Osteocyte (in vitro differentiated cells): ENCODE data around the gene ARMC5. TPM values are rescaled to one million over a fixed set of nuclear protein-coding genes. Genes with fewer than 3 reads are reported as not detected.

ENCODE experiments used
- DNase-seq: peaks from one replicate; pipeline ENCODE4 v3.0.0; 2021; ENCODE audit warnings: mixed read lengths; ENCODE audit not compliant: unreplicated experiment; ENCODE audit errors: extremely low spot score
- H3K27ac Mint-ChIP-seq: one replicate; pipeline ENCODE4 v1.8.0; 2021; ENCODE audit warnings: mild to moderate bottlenecking, mixed read lengths; ENCODE audit not compliant: unreplicated experiment
- H3K27me3 Mint-ChIP-seq: one replicate; pipeline ENCODE4 v1.8.0; 2021; ENCODE audit warnings: mixed read lengths; ENCODE audit not compliant: unreplicated experiment
- H3K36me3 Mint-ChIP-seq: one replicate; pipeline ENCODE4 v1.8.0; 2021; ENCODE audit warnings: mixed read lengths; ENCODE audit not compliant: unreplicated experiment
- H3K4me1 Mint-ChIP-seq: one replicate; pipeline ENCODE4 v1.8.0; 2021; ENCODE audit warnings: mixed read lengths; ENCODE audit not compliant: unreplicated experiment
- H3K4me3 Mint-ChIP-seq: one replicate; pipeline ENCODE4 v1.8.0; 2021; ENCODE audit warnings: mild to moderate bottlenecking, moderate library complexity, mixed read lengths; ENCODE audit not compliant: unreplicated experiment
- H3K9me3 Mint-ChIP-seq: one replicate; pipeline ENCODE4 v1.8.0; 2021; ENCODE audit warnings: mixed read lengths; ENCODE audit not compliant: unreplicated experiment
- CTCF ChIP-seq: fragments of 200-600 bp; sonication (generic); IDR thresholded peaks from 2 replicates; pipeline ENCODE4 v1.5.0; 2021; ENCODE audit warnings: antibody characterized with exemption, mild to moderate bottlenecking, moderate library complexity
- total RNA-seq: library from RNA; stranded (reverse); gene quantifications from 2 replicates; pipeline ENCODE4 v1.2.1, GENCODE V29; 2021

Gene ARMC5
- total RNA-seq, 1 donor from 2014 or later, result 12.8 TPM

DNA sequence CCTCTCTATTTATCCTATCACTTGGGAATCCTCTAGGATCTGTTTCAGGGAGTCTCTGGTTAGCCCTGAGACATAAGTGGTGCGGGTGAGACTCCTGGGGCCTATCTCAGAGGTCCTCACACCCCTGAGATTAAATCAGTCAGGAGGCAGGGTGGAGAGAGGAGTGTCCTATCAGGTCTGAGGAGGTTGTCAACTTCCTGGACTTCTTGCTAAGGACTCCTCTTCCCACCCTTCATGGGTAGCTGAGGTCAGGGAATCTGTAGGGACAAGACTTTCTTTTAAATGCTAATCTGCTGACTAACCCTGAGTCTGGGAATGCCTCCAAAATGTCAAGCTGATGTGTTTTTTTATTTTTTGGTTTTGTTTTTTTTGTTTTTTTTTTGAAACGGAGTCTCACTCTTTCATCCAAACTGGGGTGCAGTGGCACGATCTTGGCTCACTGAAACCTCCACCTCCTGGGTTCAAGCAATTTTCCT is 6.6 kb upstream of the ARMC5 start:
- H3K27me3 Mint-ChIP-seq, result no peaks in the 10 kb centered on the region
- no peak overlapping the region for H3K4me3 Mint-ChIP-seq
- DNase-seq, result no peak
- peak overlapping the region; percentile 93 for H3K27ac Mint-ChIP-seq
- no peaks in the 10 kb centered on the region for H3K9me3 Mint-ChIP-seq
- H3K36me3 Mint-ChIP-seq, result no peaks in the 10 kb centered on the region
- no peak for TF ChIP-seq CTCF
- H3K4me1 Mint-ChIP-seq, result peaks cover 54% of the 10 kb centered on the region

DNA sequence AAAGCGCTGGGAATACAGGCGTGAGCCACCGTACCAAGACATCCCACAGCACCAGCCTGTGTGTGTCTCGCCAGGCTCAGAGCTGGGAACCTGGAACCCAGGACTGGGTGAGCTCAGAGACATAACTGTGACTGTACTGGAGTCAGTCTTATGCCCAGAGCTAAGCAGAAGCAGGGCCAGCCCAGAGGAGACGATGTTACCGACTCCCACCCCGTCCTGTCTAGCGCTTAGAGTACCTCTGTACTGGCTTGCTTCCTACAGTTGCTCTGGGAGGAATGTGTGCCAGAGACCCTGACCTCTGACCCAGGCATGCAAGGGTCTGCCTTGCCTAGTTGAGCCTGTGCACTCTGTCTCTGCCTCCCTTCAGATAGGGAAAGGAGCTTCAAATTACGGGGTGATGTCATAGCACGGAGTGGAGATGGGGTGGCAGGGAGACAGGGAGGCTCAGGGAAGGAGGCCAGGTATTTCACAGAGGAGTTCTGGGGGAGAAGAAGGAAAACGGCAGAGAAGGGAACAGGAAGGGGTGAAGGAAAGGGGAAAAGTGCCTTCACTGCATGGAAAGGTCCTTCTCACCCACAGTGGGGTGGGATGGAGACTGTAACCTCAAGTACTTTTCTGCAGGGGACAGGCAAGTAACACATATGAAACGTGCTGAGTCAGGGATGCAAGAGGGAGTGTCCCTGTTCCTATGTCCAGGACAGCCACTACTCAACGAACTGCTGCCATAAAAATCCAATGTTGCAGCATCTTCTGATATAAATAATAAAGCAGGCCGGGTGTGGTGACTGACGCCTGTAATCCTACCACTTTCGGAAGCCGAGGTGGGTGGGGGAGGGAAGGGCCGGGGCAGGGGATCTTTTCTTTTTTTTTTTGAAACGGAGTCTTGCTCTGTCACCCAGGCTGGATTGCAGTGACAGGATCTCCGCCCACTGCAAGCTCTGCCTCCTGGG is 5.8 kb upstream of the ARMC5 start:
- Mint-ChIP-seq H3K27ac (peak overlapping the region; percentile 93), H3K4me1 (peaks cover 60% of the 10 kb centered on the region), H3K27me3 (no peaks in the 10 kb centered on the region), H3K4me3 (peak overlapping the region; percentile 55), H3K36me3 (no peaks in the 10 kb centered on the region), H3K9me3 (no peaks in the 10 kb centered on the region)
- no peak for TF ChIP-seq CTCF
- DNase-seq, result no peak

DNA sequence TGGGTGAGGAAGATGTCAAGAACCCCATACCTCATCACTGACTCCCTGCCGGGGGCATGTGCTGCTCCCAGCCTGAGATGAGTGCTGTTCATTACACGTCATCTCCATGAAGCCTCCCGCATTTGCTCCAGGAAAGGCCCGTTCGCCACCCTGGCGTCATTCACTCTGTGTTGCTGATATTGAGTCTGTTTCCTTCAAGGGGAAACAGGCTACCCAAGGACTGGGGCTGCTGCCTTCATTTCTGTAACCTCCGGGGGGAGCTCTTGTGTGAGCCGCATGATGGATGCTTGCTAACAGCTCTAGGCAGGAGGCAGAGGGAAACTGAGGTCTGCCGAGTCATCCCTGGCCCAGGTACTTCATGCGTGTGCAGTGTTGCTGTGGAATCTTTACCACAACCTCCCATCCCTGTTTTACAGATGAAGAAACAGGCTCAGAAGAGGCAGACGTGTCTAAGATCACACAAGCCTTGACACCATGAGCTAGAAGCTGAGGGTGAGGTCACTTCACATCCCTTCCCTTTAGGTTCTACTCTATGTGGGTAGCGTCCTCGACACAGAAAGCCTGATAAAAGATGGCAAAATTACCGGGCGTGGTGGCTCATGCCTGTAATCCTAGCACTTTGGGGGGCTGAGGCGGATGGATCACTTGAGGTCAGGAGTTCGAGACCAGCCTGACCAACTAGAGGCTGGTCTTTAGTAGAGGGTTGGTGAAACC is 3.5 kb upstream of the ARMC5 start:
- TF ChIP-seq CTCF, result peak; percentile 38
- Mint-ChIP-seq H3K36me3 (no peaks in the 10 kb centered on the region), H3K9me3 (no peaks in the 10 kb centered on the region), H3K4me3 (peak overlapping the region; percentile 4), H3K27me3 (no peaks in the 10 kb centered on the region), H3K4me1 (peaks cover 69% of the 10 kb centered on the region), H3K27ac (peak overlapping the region; percentile 47)
- DNase-seq, result no peak

DNA sequence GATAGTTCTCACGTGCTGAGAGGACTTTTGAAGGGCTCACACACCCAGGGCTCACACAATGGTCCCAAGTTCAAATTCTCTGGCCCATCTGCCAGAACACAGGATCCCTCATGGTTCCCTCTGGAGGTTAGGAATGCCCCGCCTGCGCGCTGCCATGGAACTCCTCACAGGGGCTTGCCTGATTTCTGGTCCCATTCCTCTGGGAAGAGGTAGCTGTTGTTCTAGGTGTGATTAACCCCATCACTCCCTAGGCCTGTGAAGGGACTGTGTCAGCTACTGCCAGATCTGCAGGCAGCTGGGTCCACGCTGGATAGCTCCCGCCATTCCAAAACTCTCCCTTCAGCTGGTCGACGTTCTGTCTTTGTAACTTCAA is 2.3 kb upstream of the ARMC5 start:
- no peak for DNase-seq
- no peak overlapping the region for H3K27ac Mint-ChIP-seq
- peaks cover 66% of the 10 kb centered on the region for H3K4me1 Mint-ChIP-seq
- H3K36me3 Mint-ChIP-seq, result no peaks in the 10 kb centered on the region
- no peaks in the 10 kb centered on the region for H3K27me3 Mint-ChIP-seq
- H3K9me3 Mint-ChIP-seq, result no peaks in the 10 kb centered on the region
- TF ChIP-seq CTCF, result no peak
- peak overlapping the region; percentile 89 for H3K4me3 Mint-ChIP-seq
